D341Med (cell line): ENCODE measurements around the gene TRIM58.

Experiments used
- DNase-seq: peaks from one replicate; pipeline ENCODE4 v3.0.0; 2012; ENCODE audit warnings: low spot score

Gene TRIM58

GRCh38 chr1:247857069-247857984, at the start of gene TRIM58:
TRIM58 (plus strand) TSS chr1:247857187; CDS start chr1:247857247, 60 bp downstream.
- DNase-seq: peak; percentile 96

- DNase-seq: no peak
These were observed 44.4 kb upstream of the TRIM58 start for GRCh38 chr1:247812637-247813036.

- DNase-seq: peak; percentile 63
These were observed 34.9 kb upstream of the TRIM58 start for GRCh38 chr1:247822060-247822459.

- DNase-seq: no peak
These were observed 33.0 kb upstream of the TRIM58 start, which contains the start of gene OR14A16 for GRCh38 chr1:247824023-247824422. OR14A16 (minus strand) TSS chr1:247824119; CDS start chr1:247815729, 8,390 bp downstream.

GRCh38 chr1:247825362-247825761, 31.6 kb upstream of the TRIM58 start:
- DNase-seq: no peak

- DNase-seq: no peak
These were observed 27.3 kb upstream of the TRIM58 start for GRCh38 chr1:247829656-247830055.

- no peak for DNase-seq
These were observed 23.4 kb upstream of the TRIM58 start for GRCh38 chr1:247833601-247834000.

GRCh38 chr1:247840818-247841217, 16.2 kb upstream of the TRIM58 start:
- DNase-seq: no peak

- no peak for DNase-seq
These were observed 15.2 kb upstream of the TRIM58 start, which contains the start of gene OR11L1 for GRCh38 chr1:247841796-247842195. OR11L1 (minus strand) TSS chr1:247841896; CDS start chr1:247841896, 0 bp downstream.

GRCh38 chr1:247843411-247843810, 13.6 kb upstream of the TRIM58 start:
- DNase-seq: peak; percentile 64

- no peak for DNase-seq
These were observed 11.8 kb upstream of the TRIM58 start for GRCh38 chr1:247845011-247845692.

- no peak for DNase-seq
These were observed 11.3 kb upstream of the TRIM58 start for GRCh38 chr1:247845693-247846017.

- no peak for DNase-seq
These were observed 8.6 kb upstream of the TRIM58 start for GRCh38 chr1:247848346-247848745.

- DNase-seq: no peak
These were observed 7.4 kb upstream of the TRIM58 start for GRCh38 chr1:247849616-247850015.

- DNase-seq: no peak
These were observed 2.0 kb upstream of the TRIM58 start for GRCh38 chr1:247854899-247855545.

GRCh38 chr1:247855911-247856310, 1.1 kb upstream of the TRIM58 start:
- no peak for DNase-seq

- peak; percentile 56 for DNase-seq
These were observed 1.1 kb downstream of the TRIM58 start for GRCh38 chr1:247857985-247858619.

- no peak for DNase-seq
These were observed 5.8 kb downstream of the TRIM58 start for GRCh38 chr1:247862756-247863155.

GRCh38 chr1:247864644-247865043, 7.7 kb downstream of the TRIM58 start:
- no peak for DNase-seq

- peak; percentile 78 for DNase-seq
These were observed 8.4 kb downstream of the TRIM58 start for GRCh38 chr1:247865416-247865815.

- DNase-seq: no peak
These were observed 26.4 kb downstream of the TRIM58 start for GRCh38 chr1:247883346-247883745.

- DNase-seq: no peak
These were observed 27.9 kb downstream of the TRIM58 start for GRCh38 chr1:247884797-247885413.
